ENCODE measurements around the gene GPR152.
A peak's percentile ranks its signal among the peaks of the same experiment; 100 is the strongest.
"Not testable (repeated sequence)": the region's sequence is repeated elsewhere in the genome, so short reads cannot be mapped to it uniquely, and the experiment has no call there.

Gene GPR152

DNA sequence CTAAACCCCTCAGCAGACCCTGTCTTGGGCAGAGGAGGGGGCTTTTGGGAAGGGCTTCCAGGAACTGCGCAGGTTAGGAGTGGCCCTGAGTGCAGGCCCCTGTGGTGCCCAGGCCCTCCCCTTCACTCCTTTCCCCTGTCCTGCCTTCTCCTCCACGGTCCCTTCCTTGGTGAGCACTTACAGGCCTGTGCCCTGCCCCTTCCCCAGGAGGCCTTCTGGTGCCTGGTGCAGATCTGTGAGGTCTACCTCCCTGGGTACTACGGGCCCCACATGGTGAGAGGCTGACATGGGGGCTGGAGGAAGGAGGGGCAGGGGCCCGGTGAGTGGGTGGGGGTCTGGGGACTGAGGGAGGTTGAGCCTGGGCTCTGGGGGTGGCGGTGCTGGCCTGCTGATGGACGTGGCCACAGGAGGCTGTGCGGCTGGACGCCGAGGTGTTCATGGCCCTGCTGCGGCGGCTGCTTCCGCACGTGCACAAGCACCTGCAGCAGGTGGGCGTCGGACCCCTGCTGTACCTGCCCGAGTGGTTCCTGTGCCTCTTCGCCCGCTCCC lies 46.0 kb downstream of the GPR152 start:
- DNase-seq = no peak

DNA sequence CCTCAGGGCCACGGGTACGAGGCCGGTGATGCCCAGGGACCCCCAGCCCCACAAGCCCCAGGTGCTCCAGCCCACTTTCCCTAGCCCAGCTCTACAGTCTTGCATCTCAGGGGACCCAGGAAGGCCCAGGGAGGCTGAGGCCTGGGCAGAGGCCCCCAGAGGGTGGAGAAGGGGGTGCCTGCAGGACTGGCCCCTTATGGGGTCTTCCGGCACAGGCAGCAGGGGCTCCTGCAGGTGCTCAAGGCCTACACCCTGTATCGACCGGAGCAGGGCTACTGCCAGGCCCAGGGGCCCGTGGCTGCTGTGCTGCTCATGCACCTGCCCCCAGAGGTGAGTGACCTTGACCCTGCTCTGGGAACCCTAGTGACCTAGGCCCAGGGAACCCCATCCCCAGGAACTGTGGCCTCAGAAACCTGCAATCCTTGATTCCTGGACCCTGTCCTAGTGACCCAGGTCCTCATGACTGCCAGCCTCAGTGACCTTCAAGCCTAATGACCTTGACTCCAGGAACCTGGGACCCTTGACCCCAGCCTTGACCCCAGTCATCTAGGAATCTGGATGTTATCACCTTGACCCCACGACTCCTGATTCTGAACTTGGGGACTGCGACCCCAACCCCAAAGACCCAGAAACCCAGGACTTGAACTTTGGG lies 46.7 kb downstream of the GPR152 start:
- no peak for DNase-seq

DNA sequence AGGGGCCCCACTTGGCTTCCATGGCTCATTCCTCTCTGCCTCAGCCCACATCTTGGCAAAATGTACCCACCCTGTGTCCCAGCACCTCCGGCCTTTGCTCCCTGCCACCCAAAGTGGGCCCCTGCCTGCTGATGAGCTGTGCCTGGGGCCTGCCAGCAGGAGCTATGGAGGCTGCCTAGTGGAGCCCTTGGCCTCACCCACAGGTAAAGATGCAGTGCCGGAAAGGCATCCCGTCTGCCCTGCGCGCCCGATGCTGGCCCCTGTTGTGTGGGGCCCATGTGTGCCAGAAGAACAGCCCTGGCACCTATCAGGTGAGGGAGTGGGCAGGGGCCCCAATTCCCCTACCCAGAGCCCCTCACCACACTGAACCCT lies 47.3 kb downstream of the GPR152 start:
- DNase-seq = no peak

DNA sequence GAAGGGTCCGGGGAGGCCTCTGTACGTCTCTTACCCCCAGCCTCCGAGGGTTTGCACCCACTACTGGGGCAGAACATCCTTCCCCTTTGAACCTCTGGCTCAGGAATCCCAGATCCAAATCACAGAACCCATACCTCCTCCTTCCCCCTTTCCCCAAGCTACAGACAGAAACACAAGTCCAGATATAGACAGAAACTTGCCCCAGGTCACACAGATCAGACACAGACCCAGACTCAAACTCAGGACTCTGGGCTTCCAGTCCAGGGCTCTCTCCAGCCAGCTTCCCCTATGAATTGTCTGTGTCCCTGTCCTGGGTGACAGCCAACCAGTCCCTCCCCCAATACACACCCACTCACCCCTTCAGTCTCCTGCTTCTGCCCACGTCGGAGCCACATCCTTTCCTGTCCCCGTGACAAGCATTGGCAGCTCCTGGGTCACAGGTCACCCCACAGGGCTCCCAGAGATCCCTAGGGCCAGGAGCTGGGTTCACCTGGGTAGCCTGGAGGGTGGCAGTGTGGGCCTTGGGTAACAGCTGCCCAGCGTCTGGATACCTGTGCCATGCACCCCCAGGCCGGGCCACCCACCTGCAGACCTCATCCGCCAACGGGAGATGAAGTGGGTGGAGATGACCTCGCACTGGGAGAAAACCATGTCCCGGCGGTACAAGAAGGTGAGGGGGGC lies 47.9 kb downstream of the GPR152 start:
- no peak for DNase-seq

DNA sequence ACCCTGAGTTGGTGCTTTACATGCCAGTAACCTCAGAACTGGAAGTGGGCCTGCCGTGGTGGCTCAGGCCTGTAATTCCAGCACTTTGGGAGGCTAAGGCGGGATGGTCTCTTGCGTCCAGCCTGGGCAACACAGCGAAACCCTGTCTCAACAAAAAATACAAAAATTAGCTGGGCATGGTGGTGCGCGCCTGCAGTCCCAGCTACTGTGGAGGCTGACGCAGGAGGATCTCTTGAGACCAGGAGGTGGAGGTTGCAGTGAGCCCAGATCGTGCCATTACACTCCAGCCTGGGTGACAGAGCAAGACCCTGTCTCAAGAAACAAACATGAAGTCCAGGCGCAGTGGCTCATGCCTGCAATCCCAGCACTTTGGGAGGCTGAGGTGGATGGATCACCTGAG lies 49.4 kb downstream of the GPR152 start:
- not testable (repeated sequence) for DNase-seq

DNA sequence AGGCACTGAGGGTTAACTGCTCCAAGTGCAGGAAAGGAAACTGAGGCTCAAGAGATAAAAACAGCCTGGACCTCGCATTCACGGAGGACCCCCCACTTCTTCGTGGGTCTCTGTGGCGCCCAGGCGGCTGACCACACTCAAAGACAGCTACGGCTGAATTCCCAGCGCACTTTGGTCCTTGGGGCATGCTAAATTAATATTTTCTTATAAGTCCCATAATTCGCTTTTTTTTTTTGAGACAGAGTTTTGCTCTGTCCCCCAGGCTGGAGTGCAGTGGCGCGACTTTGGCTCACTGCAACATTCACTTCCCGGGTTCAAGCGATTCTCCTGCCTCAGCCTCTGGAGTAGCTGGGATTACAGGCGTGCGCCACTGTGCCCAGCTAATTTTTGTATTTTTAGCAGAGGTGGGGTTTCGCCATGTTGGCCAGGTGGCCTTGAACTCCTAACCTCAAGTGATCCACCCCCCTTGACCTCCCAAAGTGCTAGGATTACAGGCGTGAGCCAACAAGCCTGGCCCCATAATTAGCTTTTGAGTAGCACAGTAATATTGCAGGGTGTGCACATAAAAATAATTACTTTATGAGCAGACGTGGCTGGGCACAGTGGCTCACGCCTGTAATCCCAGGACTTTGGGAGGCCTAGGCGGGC lies 50.2 kb downstream of the GPR152 start:
- not testable (repeated sequence) for DNase-seq

DNA sequence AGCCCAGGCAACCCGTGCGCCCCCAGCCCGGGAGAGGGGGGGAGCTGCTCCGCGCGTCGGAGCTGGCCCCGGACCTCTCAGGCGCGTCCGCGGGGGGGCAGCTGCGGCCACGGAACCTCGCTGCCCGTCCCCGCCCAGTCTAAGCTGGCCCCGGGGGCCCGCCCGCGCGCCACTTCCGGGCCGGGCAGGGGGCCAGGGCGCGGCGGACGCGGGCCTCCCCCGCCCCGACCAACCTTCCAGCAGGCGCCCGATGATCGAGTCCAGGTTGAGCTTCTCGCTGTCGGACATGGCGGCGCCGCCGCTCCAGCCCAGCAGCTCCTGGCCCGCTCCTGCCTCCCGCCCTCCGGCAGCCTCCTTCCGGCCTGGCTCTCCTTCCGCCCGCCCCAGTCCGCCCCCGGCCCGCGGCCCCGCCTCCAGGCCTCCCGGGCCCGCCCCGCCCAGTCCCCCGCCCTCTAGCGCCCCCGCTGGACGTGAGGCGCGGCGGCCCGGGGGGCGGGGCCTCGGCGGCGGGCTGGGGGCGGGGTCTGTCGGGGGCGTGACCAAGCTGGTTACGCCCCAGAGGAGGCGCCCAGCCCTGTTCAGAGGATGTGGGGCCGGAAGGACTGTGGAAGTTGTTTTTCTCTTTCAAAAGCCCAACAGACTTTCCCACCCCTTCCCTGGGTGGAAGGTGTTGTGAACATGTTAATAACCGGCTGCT lies 50.9 kb downstream of the GPR152 start, which contains the start of gene PPP1CA:
Gene PPP1CA, minus strand, starts transcription at position 364 of the 697 bp plus-strand sequence. Its CDS starts 76 bp downstream, at position 288.
- DNase-seq = peak; percentile 55
